Activated CD4-positive, CD25-positive, alpha-beta regulatory T cell treated with anti-CD3 and anti-CD28 coated beads, Interleukin-2, amount 50 U/mL, for 72 hours (primary cell): ENCODE results near the gene ATXN7L1.
A peak's percentile ranks its signal among the peaks of the same experiment; 100 is the strongest.
"Not testable (repeated sequence)": the region's sequence is repeated elsewhere in the genome, so short reads cannot be mapped to it uniquely, and the experiment has no call there.

Source experiments
- DNase-seq: peaks from one replicate; pipeline ENCODE4 v3.0.0; 2021

Gene ATXN7L1

DNA sequence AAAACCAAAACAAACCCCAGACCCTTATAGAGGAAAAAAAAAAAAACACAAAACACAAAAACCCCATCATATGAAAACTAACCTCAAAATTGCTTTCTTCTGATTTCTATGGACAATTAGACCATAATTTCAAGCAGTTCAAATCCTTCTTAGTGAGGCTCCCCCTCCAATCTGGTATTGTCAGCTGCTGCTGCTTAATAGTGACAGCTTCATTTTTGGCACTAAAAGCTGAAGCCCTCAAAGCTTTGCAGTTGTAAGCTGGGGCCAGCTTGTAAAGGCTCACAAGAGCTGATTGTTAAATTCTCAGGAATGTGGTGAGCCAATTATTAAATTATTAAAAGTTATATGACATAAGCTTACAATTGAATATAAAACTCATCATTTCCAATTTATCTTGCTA, 21.9 kb downstream of the ATXN7L1 start:
- no peak for DNase-seq

DNA sequence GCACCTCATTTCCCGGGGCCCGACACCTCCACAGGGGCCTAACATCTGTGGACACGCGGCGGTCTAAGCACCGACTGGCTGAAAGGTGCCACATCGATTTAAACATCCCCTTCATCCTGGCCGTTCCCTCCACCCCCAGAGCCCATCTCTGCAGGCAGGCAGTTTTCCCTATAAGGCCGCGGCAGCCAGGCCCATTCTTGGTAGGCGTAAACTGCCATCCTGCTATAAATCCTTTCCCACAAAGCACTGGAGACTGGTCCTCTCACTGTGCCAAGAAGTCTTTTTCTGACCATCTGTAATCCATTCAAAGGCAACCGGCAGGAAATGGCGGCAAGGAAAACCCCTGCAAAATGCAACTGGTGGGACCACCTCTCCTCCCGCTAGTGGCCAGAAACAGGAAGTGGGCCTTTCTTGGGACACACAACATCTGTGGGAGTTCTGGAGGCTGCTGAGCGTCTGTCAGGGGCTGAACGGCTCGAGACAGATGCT, 22.4 kb downstream of the ATXN7L1 start:
- no peak for DNase-seq

DNA sequence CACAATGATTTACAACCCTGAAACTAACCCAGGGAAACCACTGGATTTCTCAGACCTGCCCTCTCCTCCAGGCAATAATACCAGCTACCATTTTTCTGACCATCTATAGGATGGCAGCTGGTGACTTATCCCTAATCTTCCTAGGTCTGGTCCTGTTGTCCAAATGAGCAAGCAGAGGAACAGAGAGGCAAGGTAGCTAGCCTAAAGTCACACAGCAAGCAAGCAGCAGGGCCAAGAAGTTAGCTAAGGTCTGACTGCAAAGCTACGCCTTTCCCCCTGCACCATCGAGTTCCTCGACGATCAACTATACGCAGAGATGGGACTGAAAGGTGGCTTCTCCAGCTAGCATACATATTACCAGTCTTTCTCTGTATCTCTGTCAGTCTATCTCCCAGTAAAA, 25.3 kb downstream of the ATXN7L1 start:
- DNase-seq, result no peak

DNA sequence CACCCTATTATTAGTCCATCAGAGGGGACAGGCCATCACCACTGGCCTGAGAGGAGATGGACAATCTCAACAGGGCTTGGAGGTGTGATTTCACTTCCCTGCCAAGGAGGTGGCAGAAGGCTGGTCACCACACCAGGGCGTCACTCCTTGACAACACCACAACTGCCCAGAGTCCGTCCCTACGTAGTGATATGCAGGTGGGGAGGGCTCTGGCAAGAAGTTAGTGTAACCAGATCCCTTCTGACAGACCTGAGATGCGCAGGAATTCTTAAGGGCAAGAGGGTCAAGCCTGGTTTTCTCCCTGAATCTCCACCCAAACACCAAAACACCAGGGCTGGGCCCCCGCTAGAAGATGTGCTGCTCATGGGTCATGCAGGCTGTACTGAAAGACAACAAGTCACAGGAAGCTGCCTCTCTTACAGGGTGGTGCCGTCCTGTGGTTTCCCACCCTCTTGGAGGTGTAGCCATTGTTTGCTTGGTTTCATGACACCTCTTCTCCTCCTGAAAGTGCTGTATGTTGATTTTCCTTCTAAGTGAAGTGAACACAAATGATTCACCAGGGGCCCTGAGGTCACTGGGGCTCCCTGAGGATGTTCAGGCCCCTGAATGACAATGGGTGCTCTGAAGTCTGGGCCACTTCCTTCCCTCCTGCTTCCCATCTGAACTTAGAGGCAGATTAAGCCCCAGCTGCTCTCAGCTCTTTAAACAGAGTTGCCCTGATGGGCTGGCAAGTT, 27.1 kb downstream of the ATXN7L1 start:
- peak; percentile 36 for DNase-seq

DNA sequence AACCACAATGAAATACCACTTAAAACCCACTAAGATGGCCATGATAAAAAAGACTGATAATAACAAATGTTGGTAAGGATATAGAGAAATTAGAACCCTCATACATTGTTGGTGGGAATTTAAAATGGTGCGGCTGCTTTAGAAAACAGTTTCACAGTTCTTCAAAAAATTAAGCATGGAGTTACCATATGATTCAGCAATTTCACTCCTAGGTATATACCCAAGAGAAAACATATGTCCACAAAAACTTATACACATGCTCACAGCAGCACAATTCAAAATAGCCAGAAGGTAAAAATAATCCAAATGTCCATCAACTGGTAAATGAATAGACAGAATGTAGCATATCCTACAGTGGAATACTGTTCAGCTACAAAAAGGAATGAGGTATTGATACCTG, 30.0 kb downstream of the ATXN7L1 start:
- DNase-seq, result no peak

DNA sequence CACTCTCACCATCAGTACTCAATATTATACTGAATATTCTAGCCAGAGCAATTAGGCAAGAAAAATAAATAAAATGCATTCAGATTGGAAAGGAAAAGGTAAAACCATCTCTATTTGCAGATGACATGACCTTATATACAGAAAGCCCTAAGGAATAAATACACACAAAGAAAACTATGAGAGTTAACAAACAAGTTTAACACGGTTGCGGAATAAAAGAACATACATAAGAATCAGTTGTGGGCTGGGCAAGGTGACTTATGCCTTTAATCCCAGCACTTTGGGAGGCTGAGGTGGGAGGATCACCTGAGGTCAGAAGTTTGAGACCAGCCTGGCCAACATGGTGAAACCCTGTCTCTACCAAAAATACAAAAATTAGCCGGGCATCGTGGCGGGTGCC, 31.7 kb downstream of the ATXN7L1 start:
- not testable (repeated sequence) for DNase-seq

DNA sequence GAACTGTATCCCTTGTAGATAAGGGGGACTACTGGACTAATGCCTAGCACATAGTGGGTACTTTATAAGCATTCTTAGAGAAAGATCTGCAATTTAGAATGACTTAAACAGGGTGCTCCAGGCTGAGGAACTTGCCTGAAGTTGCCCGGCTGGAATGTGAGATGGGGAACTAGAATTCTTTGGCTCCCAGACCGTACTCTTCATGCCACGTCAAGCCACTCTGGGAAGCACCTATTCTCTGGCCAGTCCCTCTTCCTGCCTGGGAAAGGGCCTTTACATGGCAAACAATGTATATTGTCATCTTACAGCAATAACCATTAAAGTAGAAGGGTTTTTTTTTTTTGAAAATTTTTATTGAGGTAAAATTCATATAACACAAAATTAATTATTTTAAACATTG, 34.5 kb downstream of the ATXN7L1 start:
- DNase-seq, result no peak

DNA sequence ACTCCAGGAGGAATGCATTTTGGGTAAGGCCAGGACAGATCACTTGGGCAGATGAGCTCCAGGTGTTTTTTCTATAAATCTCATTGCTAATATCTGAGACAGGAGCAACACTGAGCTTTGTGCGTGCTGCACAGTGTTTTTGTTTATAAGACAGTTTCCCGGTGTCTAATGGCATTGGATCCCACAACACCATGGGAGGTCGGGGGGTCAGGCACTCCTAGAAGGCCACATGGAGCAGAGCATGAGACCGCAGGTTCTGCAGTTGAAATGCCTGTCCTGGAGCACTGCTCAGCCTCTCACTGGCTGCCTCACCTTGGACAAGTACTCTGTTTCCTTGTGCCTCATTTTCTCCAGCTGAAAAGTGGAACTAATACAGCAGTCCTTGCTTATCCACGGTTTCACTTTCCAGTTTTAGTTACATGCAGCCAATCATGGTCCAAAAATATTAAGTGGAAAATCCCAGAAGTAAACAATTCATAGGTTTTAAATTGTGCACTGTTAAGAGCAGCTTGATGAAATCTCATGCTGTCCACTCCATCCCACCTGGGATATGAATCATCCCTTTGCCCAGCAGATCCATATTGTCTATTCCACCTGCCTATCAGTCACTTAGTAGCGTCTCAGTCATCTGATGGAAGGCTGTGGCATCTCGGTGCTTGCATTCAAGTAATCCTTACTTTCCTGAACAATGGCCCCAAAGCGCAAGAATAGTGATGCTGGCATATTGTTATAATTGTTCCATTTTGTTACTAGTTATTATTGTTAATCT, 35.2 kb downstream of the ATXN7L1 start:
- no peak for DNase-seq

DNA sequence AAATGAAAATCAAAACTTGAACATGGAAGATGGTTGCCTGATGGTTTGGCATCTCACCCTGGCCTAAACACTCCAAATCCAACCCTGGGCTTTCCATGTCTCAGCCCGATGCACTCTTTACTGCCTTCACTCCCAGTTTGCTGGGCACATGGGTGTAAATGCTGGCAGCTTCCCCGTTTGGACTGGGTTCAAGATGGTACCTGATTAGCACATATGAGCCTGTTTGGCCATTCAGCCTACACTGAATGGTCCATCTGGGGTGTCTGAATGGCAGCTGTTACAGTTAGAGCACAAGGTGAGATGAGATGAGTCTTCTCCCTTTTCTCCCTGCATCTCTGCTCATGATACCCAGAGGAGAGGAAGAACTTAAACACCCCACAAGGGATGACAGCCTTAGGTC, 37.1 kb downstream of the ATXN7L1 start:
- DNase-seq, result no peak

DNA sequence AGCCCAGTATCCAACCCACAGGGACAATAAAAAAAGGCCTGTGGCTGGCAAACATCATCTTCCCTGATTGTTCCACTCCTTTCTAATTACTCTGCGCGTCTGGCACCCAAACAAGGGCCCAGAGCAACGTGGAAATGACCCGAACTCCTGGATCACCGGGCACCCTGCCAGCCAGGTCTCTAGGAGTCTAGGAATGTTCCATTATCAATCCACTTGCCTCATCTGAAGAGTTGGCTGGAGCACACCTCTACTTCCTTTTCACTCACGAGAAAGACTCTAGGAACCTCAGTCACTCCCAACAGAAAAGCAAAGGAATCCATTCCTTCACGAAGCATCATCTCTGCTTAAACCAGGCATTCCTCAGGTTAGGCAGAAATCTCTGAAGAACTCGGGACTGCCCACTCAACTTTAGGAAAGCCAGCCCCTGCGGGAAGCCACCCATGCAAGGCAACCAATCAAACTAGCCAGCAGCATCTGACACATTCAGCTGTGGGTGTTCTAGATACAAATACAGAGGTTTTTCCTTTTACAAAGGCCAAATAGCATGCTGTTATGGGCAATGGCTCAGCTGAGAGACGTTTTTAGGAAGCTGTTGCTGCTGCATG, 37.7 kb downstream of the ATXN7L1 start:
- no peak for DNase-seq

DNA sequence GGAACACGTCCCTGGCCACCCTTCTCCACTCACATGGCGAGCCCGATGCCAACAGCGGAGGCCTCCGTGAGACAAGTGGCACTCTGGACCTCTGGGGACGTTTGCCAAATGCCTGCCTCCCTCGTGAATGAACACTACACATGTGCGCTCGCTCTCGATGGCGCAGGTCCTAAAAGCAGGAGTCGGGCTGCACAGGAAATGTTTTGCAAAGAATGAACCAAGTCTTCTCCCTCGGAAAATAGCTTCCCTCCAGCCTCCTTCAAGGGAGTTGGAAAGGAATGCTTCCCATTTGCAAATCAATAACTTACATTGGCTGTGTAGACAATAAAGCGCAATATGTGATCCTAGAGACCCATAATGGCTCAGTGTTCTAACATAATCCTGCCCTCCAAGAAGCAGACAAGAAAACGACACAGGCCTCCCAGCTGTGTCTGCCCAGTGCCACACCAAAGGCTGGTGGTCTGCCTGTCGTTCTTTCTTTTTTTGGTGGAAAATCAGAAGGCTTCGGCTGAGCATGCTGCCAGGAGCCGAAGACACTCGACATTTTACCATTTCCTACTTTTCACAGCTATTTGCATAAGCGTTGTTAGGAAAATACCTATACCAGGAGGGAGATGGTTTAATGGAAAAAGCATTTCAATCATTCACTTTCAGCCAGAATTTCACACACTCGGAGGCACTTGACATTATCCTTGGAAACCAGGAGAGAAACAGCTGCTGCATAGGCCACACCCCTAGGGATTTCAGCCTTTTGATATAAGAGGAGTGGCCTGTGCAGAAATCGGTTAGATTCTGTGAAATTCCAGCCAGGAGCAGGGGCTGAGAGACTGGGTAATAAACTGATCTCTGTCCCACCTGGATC, 38.4 kb downstream of the ATXN7L1 start:
- DNase-seq, result no peak

DNA sequence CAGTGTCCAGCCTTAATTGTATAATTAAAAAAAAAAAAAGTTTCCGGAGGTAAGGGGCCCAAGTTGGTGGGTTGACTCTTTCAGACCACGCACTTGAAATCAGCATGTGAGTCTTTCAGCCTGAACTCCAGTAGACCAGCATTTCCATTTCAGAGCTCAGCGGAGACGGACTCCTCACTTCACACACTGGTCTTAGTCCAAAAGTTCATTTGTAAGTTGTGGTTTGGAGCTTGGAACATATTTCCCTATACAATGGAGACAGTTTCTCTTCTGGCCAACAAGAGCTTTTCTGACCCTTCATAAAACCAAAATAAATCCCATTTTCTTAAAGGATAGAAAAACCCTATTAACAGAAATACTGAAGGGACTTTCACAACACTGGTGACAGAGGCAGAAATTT, 41.0 kb downstream of the ATXN7L1 start:
- no peak for DNase-seq

DNA sequence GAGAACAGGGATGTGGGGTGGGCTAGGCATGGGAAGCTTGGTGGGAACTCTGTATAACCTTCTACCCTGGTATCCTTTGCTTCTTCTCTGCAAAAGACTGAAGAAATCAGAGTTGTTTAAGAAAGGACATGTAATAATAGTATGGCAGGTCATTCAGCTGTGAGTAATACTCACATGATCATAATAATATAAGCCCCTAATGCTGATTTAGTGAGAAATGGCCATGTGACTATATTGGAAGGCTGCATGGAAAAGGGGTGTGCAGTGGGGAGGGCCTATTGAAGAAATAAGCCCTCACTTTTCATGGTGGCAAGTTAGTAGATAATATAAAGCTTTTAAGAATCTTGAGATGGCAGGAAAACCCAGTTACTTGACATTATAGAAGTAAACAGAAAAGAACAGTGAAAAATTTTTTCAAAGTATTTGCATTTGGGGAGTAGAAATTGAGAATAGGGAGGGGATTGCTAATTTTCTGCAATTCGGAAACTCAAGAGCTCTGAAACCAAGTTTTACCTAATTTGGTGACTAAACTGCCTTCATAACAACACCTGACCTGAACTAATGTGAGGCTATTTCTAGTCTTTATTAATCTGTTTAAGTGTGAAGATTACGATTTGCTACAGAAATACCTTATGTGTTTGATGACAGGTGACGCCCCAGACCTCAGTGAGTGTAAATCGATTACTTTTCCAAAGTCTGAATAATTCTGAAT, 44.4 kb downstream of the ATXN7L1 start:
- no peak for DNase-seq

DNA sequence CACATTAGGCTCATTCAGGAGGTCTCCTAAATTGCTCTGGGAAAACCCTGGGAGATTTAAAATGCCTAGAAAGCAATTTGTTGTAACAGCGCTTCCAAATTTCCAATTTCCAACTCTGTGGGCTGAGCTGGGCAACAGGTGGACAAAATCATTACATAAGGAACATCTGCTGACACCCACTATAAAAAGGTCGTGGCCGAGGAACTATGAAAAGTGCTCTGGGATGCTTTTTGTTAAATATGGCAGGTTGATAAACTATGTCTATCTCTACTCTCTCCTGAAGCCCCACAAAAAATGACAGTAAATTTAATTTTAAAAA, 45.1 kb downstream of the ATXN7L1 start:
- no peak for DNase-seq

DNA sequence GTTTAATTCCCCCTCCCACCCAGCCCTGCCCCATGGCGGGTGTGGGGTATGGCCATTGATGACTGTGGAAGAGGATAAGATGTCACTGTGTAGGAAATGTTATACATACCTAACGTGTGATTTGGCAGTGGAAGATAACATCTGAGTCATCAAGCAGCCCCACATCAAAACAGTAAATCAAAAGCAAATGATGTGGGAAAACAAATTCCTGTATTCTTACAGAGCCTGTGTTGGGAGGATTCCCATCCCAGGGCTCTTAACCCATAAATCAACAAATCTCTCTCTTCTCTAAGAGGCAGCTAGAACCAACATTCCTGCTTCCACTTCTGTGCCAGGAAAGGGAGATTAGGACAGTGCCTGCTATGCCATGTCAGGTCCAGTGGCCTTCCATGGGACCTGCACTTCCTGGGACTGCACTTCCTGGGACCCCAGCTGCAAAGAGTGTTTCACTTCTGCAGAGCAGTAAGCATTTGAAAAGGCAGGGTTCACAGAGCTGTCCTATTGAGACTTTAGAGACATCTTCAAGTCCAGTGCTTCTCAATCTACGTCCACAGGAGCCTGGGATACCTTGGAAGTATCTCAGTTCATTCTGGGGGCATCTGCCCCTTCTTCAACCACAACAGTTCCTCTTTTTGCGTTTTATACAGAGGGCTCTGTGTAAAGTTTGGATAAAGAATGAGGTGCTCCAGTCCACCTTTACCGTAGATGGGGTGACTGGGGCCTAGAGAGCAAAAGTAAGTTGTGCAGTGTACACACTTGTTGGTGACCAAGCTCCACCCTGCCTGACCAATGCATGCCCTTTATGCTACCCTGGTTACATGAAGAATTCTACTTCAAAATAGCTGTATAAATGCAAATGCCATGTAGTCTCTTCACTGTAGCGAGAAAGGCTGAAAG, 45.7 kb downstream of the ATXN7L1 start:
- DNase-seq, result no peak

DNA sequence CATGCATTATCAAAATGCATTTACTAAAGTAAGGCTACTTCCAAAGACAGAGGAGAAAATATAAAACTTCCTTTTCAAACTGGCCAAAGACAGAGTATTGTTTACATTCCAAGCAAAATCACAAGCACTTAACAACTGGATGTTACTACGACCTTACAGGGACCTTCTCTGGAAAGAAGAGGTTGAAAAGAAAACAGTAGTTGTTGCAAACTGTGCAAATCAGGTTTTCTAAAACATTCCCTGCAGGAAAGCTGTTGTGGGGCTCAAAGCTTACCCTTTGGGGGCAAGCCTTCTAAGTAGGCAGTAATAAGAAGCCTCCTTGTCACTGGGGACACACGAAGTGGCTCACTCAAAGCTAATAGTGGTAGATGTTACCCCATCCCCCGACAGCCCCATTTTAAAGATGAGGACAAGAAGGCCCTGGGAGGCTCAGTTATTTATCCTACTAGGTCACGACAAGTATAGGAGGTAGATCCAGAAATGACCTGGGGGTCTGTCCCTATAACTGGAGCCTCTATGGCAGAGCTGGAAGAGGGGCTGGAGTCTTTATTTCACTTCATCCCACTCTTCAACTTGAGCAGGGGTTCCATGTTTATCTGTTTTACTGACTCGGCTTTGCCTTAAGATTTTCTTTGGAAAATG, 46.6 kb downstream of the ATXN7L1 start:
- DNase-seq, result no peak

DNA sequence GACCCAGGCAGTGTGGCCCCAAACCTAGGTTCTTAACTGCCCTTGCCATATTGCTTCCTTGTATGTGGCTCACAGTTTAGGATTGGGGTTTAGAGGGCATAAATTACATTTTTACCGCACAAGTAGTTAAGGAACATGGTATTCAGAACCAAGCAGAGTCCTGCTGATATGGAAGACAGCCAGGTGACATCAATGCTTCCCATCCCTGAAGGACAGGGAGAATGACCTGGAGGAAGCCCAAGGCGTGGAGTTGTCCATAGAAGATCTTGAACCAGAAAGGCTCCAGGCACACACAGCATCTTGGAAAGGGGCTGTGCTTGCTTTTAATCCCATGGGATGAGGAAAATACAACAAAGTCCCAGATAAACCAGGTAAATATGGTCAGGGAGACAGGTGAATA, 48.3 kb downstream of the ATXN7L1 start:
- no peak for DNase-seq

DNA sequence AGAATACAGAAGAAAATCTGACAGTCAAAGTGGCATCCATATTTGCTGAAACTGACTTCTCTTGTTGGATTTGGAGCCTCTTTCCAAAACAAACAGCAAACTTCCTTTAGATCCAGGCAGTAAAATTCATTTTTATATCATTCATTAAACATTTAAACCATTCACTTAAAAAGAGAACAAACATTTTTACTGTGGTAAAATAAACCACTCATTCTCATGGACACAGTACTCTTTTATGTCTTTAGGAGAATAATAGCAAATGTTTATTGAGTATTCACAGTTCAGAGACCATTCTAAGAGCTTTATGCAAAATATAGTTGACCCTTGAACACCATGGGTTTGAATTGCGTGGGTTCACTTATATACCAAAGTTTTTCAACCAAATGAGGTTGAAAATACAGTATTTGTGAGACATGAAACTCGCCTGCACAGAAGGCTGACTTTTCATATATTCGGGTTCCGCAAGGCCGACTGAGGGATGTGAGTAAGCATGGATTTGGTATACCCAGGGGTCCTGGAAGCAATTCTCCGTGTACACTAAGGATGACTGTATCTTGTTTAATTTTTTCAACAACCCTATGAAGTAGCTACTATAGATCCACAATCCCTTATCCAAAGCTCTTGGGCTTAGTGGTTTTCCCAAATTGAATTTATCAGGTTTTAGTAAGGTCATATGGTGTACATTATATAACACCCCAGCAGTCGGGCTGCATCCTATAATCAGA, 49.1 kb downstream of the ATXN7L1 start:
- no peak for DNase-seq

DNA sequence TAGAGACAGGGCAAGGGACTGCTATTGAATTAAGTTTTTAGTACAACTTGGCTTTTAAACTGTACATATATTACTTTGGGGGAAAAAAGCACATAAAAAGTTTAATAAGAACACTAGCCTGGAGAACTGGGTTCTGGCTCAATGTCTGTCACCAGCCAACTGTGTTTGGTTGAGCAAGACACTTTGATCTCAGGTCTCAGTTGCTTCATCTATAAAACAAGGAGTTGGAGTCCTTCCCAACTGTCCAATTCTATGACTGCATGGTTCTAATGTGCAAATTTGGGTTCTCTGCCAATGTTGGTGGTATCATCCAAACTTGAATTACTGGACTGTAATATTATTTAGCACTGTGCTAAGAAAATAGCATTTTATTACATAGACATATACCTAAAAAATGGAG, 50.3 kb downstream of the ATXN7L1 start:
- DNase-seq, result no peak

DNA sequence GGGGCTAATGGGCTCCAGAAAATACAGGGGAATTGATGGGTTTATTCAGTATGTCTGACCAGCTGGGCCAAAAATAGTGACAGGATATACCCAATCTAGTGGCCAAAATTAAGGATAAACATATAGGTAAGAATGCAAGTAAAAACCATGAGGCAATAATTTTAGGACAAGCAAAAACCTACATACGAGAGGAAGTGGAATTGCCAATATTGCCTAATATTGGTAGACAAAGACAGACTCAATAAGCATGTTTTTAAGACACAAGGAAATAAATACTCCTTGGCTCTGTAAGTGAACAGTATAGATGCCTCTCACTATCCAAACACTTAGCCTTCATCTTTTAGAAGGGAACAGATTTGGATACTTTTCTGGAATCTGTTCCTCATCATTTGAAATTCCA, 51.0 kb downstream of the ATXN7L1 start:
- no peak for DNase-seq
